IMR-90 (cell line): Measurements from ENCODE around the gene BRWD1. TPM values are rescaled to one million over a fixed set of nuclear protein-coding genes. Genes with fewer than 3 reads are reported as not detected.

Source experiments
- SMC3 ChIP-seq: fragments of 150-350 bp; IDR thresholded peaks from 2 replicates; pipeline ENCODE4 v1.6.1; 2016; ENCODE audit warnings: low read depth, mild to moderate bottlenecking, antibody characterized with exemption, low read length, moderate library complexity
- polyA plus RNA-seq, 3 experiments: library from polyadenylated mRNA; depleted of rRNA; stranded (reverse); fragments of >200 nt; gene quantifications; 2 replicates each; pipeline ENCODE4 v1.2.3, GENCODE V29; 2012; ENCODE audit warnings: low replicate concordance in 1 of 3
- total RNA-seq: library from RNA; depleted of rRNA; stranded (reverse); fragments of >200 nt; gene quantifications from 2 replicates; pipeline ENCODE4 v1.2.3, GENCODE V29; 2012
- TF ChIP-seq, protein P1 (sequence below): fragments of 150-350 bp; IDR thresholded peaks from 2 replicates; pipeline ENCODE4 v1.6.1; 2016; ENCODE audit warnings: low read depth, mild to moderate bottlenecking, low read length, moderate library complexity, borderline replicate concordance

Gene BRWD1
- total and polyA plus RNA-seq, 2 of the 4 experiments (the other 2 are of a cell fraction), result 6.7 to 28.7 TPM

- TF ChIP-seq, protein P1, sequence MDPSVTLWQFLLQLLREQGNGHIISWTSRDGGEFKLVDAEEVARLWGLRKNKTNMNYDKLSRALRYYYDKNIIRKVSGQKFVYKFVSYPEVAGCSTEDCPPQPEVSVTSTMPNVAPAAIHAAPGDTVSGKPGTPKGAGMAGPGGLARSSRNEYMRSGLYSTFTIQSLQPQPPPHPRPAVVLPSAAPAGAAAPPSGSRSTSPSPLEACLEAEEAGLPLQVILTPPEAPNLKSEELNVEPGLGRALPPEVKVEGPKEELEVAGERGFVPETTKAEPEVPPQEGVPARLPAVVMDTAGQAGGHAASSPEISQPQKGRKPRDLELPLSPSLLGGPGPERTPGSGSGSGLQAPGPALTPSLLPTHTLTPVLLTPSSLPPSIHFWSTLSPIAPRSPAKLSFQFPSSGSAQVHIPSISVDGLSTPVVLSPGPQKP, result no peak
- no peak for TF ChIP-seq SMC3
Measured at GRCh38 chr21:39314143-39315027, 953 bp upstream of the BRWD1 start (continued).
